ENCODE measurements around the gene HLA-DQA1.
"Not testable (repeated sequence)": the region's sequence is repeated elsewhere in the genome, so short reads cannot be mapped to it uniquely, and the experiment has no call there.

Gene HLA-DQA1

GRCh38 chr6:32637219-32637880 is at the start of gene HLA-DQA1:
Gene HLA-DQA1, plus strand, starts transcription at chr6:32637406. Its CDS starts 53 bp downstream, at chr6:32637459.
- no peak for TF ChIP-seq CTCF (IDR thresholded peaks at IDR 0.05; ENCODE audit: control extremely low read depth, extremely low read depth, low read depth, missing control alignments)
- CTCF ChIA-PET = interaction anchor here (1.2 to 2.5 kb wide), 6 partner anchors 10 to 206 kb away, joined by 3 to 11 read pairs (median 4); no protein-coding TSS in a partner anchor
- peak; percentile 78 for DNase-seq (ENCODE audit: extremely low spot score)
- POLR2A ChIA-PET = interaction anchor here (0.6 to 2.5 kb wide), 5 partner anchors 15 to 353 kb away, joined by 4 to 8 read pairs (median 5); partner anchors contain the start of genes HLA-DQB1 and HLA-DRA

DNA sequence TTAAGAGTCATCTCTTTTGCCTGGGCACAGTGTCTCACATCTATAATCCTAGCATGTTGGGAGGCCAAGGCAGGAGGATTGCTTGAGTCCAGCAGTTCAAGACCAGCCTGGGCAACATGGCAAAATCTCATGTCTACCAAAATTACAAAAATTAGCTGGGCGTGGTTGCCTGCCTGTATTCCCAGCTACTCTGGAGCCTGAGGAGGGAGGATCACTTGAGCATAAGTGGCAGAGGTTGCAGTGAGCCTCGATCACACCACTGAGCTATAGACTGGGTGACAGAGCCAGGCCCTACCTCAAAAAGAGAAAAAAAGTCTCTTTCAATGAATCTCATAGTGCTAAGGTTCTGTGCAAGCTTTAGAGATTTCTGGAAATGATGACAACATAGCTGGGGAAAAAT is 49.0 kb upstream of the HLA-DQA1 start:
- POLR2A ChIA-PET = interaction anchor here (0.7 kb wide), 2 partner anchors 21 to 60 kb away, joined by 3 read pairs; no protein-coding TSS in a partner anchor

DNA sequence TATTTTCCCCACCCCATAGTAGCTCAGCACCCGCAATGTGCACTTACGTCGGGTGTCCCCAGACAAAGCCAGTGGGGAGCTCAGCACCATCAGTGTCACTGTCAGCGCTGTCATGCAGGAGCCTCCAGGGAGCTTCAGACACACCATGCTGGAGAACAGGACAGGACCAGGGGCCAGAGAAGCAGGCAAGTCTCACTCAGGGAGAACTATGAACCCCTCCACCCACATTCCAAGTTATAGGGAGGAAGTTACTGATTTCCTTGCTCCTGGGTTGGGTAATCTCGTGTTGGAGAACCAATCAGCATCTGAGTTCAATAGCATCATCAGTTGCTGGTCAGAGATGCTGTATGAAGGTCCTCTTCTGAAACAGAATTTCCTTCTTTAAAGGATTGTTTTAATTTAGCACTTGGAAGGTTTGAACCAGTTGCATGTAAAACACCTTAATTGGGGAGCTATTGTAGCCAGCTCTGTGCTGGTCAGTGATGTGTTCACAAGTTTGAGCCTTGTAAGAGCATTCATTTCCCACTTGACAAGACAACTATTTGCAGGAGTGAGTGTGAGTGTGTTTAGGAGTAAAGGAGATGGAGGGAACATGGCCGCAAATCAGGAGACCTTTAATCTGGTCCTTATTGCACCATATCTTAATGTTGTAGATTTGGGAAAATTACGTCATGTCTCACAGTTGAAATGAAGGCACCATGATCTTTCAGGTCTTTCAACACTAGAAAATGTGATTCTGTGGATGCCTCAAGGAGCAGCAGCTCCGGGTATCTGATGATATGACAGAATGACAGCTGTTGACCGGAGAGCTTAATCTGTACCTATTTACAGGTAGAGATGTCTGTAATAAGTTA is 47.4 kb upstream of the HLA-DQA1 start, which contains the start of gene HLA-DRB1:
Gene HLA-DRB1 (minus strand): TSS at position 253 of the 854 bp plus-strand sequence. CDS start 106 bp downstream, at position 147.
- ChIA-PET CTCF (interaction anchor here (0.7 to 2.1 kb wide), 4 partner anchors 33 to 176 kb away, joined by 3 to 8 read pairs (median 3); no protein-coding TSS in a partner anchor), POLR2A (interaction anchor here (0.7 to 1.0 kb wide), 3 partner anchors 20 to 150 kb away, joined by 3 read pairs; partner anchors contain the start of gene HLA-DRA)
- peak; percentile 62 for DNase-seq (ENCODE audit: extremely low spot score)
- no peak for TF ChIP-seq CTCF (IDR thresholded peaks at IDR 0.05; ENCODE audit: control extremely low read depth, extremely low read depth, low read depth, missing control alignments)

More for the DNA sequence above, 49.0 kb upstream of the HLA-DQA1 start:
- no peak for TF ChIP-seq CTCF (IDR thresholded peaks at IDR 0.05; ENCODE audit: control extremely low read depth, extremely low read depth, low read depth, missing control alignments)
- DNase-seq (ENCODE audit: extremely low spot score) = no peak
- CTCF ChIA-PET = interaction anchor here (1.1 to 2.1 kb wide), 4 partner anchors 12 to 105 kb away, joined by 3 to 8 read pairs (median 3); no protein-coding TSS in a partner anchor

GRCh38 chr6:32590713-32591112 is 46.5 kb upstream of the HLA-DQA1 start:
- CTCF ChIA-PET = interaction anchor here (1.3 kb wide), 1 partner anchor 16 kb away, joined by 3 read pairs; no protein-coding TSS in a partner anchor
- DNase-seq (ENCODE audit: extremely low spot score) = not testable (repeated sequence)
- POLR2A ChIA-PET = interaction anchor here (1.0 kb wide), 1 partner anchor 19 kb away, joined by 3 read pairs; no protein-coding TSS in a partner anchor

DNA sequence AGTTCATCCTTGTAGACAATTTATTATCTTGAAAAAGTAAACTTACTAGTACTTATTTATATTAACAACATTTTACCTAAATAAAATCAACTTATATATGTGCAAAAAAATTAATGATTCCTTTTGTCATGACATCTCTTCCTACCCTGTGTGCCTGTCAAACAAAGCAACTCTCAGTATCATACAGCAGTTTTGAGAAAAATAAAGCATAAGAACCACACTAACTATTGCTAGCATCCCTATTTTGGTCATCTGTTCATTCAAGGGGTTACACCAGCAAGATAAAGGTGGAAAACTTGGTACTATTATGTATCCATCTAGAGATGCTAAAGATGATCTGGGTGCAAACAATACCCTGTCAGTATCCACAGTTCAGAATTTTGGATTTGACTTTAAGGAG is 40.2 kb upstream of the HLA-DQA1 start:
- POLR2A ChIA-PET = no interaction called here
- CTCF ChIA-PET = interaction anchor here (0.7 to 1.4 kb wide), 4 partner anchors 16 to 151 kb away, joined by 3 to 6 read pairs (median 4); no protein-coding TSS in a partner anchor
- DNase-seq (ENCODE audit: extremely low spot score) = no peak
- no peak for TF ChIP-seq CTCF (IDR thresholded peaks at IDR 0.05; ENCODE audit: control extremely low read depth, extremely low read depth, low read depth, missing control alignments)

- no peak for TF ChIP-seq CTCF (IDR thresholded peaks at IDR 0.05; ENCODE audit: control extremely low read depth, extremely low read depth, low read depth, missing control alignments)
- CTCF ChIA-PET = interaction anchor here (1.0 to 1.8 kb wide), 4 partner anchors 9 to 168 kb away, joined by 3 to 4 read pairs (median 3); no protein-coding TSS in a partner anchor
- POLR2A ChIA-PET = no interaction called here
- DNase-seq (ENCODE audit: extremely low spot score) = no peak
Measured at GRCh38 chr6:32602383-32602782, 34.8 kb upstream of the HLA-DQA1 start.
